ENCODE data around the gene KIF1B. TPM values are rescaled to one million over a fixed set of nuclear protein-coding genes. Genes with fewer than 3 reads are reported as not detected.

KIF1B gene
- total and polyA plus RNA-seq, 2 donors (not counting 1 experiment from before 2014, with no cell fraction given): 3.5 to 16.4 TPM

GRCh38 chr1:10402729-10403274 lies 192.4 kb downstream of the KIF1B start:
- no peak overlapping the region for H3K4me3 ChIP-seq (ENCODE audit: control extremely low read depth in 1 of 5, extremely low read depth in 1 of 5, insufficient read depth in 1 of 5, low read depth in 2 of 5, low read length in 4 of 5)
- H3K27me3 ChIP-seq (replicated peaks in 1 of 4; ENCODE audit: control extremely low read depth in 1 of 4, control insufficient read depth in 3 of 4, insufficient read depth in 4 of 4, low read length in 3 of 4): no peaks in the 10 kb centered on the region
- TF ChIP-seq CTCF (IDR thresholded peaks at IDR 0.05) (no peak), EZH2 (IDR thresholded peaks at IDR 0.05; ENCODE audit: borderline replicate concordance, insufficient read depth, low read depth, low read length, poor library complexity, severe bottlenecking) (no peak)
- H2AFZ ChIP-seq (ENCODE audit: insufficient read depth, low read depth, low read length, poor library complexity, severe bottlenecking): no peak overlapping the region
- Mint-ChIP-seq H3K27ac (no peak overlapping the region), H3K4me1 (peaks cover 19% of the 10 kb centered on the region), H3K27me3 (no peaks in the 10 kb centered on the region), H3K4me3 (no peak overlapping the region), H3K9me3 (ENCODE audit: insufficient read depth) (no peaks in the 10 kb centered on the region)
- no peak overlapping the region for H3K27ac ChIP-seq (ENCODE audit: low read length in 2 of 2)
- ChIA-PET POLR2A (no interaction called here), CTCF (no interaction called here)
- intact Hi-C loops (cut with micrococcal nuclease): no loop called here
- ATAC-seq (ENCODE audit: low read depth): no peak
- H3K9me3 ChIP-seq (ENCODE audit: control extremely low read depth in 1 of 3, control insufficient read depth in 2 of 3, insufficient read depth in 1 of 3, low read length in 2 of 3): no peaks in the 10 kb centered on the region
- peaks cover 4% of the 10 kb centered on the region for H4K20me1 ChIP-seq (ENCODE audit: control insufficient read depth, insufficient read depth, low read length, poor library complexity, severe bottlenecking)
- 97% methylated on average over 5 of the region's 9 CpGs for WGBS (ENCODE audit: insufficient coverage)
- peaks cover 11% of the 10 kb centered on the region for H3K79me2 ChIP-seq (ENCODE audit: control insufficient read depth, insufficient read depth, low read length)
- peaks cover 9 to 17% of the 10 kb centered on the region in 2 donors for H3K4me1 ChIP-seq (ENCODE audit: control insufficient read depth in 2 of 2, insufficient read depth in 2 of 2, low read length in 2 of 2)
- no peak overlapping the region for H3K4me2 ChIP-seq (replicated peaks; ENCODE audit: low read depth, low read length, poor library complexity, severe bottlenecking)
- DNase-seq: no peak
- H3K9ac ChIP-seq (ENCODE audit: low read length): no peak overlapping the region
- H3K36me3 ChIP-seq (replicated peaks in 1 of 2; ENCODE audit: control extremely low read depth in 1 of 2, control insufficient read depth in 1 of 2, extremely low read depth in 1 of 2, insufficient read depth in 2 of 2, low read length in 1 of 2): peaks cover 2 to 34% of the 10 kb centered on the region in 2 experiments

GRCh38 chr1:10407201-10407600 lies 196.8 kb downstream of the KIF1B start:
- no peaks in the 10 kb centered on the region for H3K9me3 Mint-ChIP-seq (ENCODE audit: insufficient read depth)
- CTCF ChIA-PET: no interaction called here
- no peak for DNase-seq

More at GRCh38 chr1:10407201-10407600, 196.8 kb downstream of the KIF1B start:
- POLR2A ChIA-PET: no interaction called here
- Histone ChIP-seq H4K20me1 (ENCODE audit: control insufficient read depth, insufficient read depth, low read length, poor library complexity, severe bottlenecking) (no peaks in the 10 kb centered on the region), H3K4me2 (replicated peaks; ENCODE audit: low read depth, low read length, poor library complexity, severe bottlenecking) (no peak overlapping the region), H3K9ac (ENCODE audit: low read length) (no peak overlapping the region), H3K36me3 (replicated peaks in 1 of 2; ENCODE audit: control extremely low read depth in 1 of 2, control insufficient read depth in 1 of 2, extremely low read depth in 1 of 2, insufficient read depth in 2 of 2, low read length in 1 of 2) (peaks cover 2 to 63% of the 10 kb centered on the region in 2 experiments), H3K4me3 (ENCODE audit: control extremely low read depth in 1 of 5, extremely low read depth in 1 of 5, insufficient read depth in 1 of 5, low read depth in 2 of 5, low read length in 4 of 5) (no peak overlapping the region), H3K4me1 (ENCODE audit: control insufficient read depth in 2 of 2, insufficient read depth in 2 of 2, low read length in 2 of 2) (no peaks in the 10 kb centered on the region), H2AFZ (ENCODE audit: insufficient read depth, low read depth, low read length, poor library complexity, severe bottlenecking) (no peak overlapping the region), H3K27ac (ENCODE audit: low read length in 2 of 2) (no peak overlapping the region), H3K27me3 (replicated peaks in 1 of 4; ENCODE audit: control extremely low read depth in 1 of 4, control insufficient read depth in 3 of 4, insufficient read depth in 4 of 4, low read length in 3 of 4) (no peaks in the 10 kb centered on the region), H3K79me2 (ENCODE audit: control insufficient read depth, insufficient read depth, low read length) (no peaks in the 10 kb centered on the region), H3K9me3 (ENCODE audit: control extremely low read depth in 1 of 3, control insufficient read depth in 2 of 3, insufficient read depth in 1 of 3, low read length in 2 of 3) (no peaks in the 10 kb centered on the region)
- intact Hi-C loops (cut with micrococcal nuclease): no loop called here
- no peak for TF ChIP-seq EZH2 (IDR thresholded peaks at IDR 0.05; ENCODE audit: borderline replicate concordance, insufficient read depth, low read depth, low read length, poor library complexity, severe bottlenecking)
- no peak for TF ChIP-seq CTCF (IDR thresholded peaks at IDR 0.05)
- Mint-ChIP-seq H3K4me3 (no peak overlapping the region), H3K27ac (no peak overlapping the region), H3K27me3 (no peaks in the 10 kb centered on the region), H3K4me1 (no peaks in the 10 kb centered on the region)
- no peak for ATAC-seq (ENCODE audit: low read depth)
- 100% methylated on average over 2 of the region's 2 CpGs for WGBS (ENCODE audit: insufficient coverage)

All from B cell (primary cell).